Activated CD4-positive, alpha-beta T cell treated with anti-CD3 and anti-CD28 coated beads, Interleukin-2, Interleukin-4, amounts not matched to agents 100 ng/mL and 50 ng/mL, durations not matched to agents 16 hours and 8 hours (primary cell): ENCODE measurements around the gene SPINK13.
"Not testable (repeated sequence)": the region's sequence is repeated elsewhere in the genome, so short reads cannot be mapped to it uniquely, and the experiment has no call there.

Experiments
- DNase-seq: peaks from one replicate; pipeline ENCODE4 v3.0.0-alpha.2; 2020; ENCODE audit warnings: low spot score

SPINK13 gene, protein sequence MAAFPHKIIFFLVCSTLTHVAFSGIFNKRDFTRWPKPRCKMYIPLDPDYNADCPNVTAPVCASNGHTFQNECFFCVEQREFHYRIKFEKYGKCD

DNA sequence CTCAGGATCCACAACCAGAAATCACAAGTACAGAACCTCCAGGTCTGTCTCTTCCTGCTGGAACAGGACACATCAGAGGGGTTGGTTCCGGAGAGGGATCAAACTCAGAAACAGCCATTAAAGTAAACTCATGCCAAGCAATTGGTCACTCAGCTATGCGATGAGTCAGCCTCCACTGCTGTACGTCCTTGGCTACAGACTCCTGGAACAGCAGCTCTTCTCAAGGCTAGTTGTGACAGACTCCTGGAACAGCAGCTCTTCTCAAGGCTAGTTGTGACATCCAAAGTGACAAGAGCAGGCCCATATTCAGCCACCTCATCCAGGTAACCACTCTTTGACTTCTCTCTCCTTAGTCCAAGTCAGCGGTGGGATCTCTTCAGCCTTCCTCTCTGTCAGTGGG is at the start of gene SPINK13:
SPINK13 (plus strand) TSS at position 229 of the 400 bp plus-strand sequence. CDS start 1,279 bp downstream, outside the sequence.
- DNase-seq = no peak

DNA sequence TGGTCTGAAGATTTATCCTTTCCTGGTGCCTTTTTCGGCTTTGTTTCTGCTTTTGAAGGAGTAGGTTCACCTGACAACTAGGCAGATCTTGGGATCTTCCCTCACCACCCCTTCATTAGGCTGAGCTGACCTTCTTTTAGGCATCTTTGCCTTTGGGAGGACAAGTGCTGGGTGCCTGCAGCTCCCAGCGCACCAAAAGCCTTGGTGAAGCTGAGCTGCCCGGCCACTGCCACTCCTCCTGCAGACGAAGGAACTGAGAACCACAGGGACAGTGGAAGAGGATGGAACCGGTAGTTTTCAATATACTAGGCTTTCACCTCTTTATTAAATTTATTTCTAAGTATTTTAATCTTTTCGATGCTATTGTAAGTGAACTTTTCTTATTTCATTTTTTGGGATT is 47.1 kb upstream of the SPINK13 start:
- DNase-seq = no peak

DNA sequence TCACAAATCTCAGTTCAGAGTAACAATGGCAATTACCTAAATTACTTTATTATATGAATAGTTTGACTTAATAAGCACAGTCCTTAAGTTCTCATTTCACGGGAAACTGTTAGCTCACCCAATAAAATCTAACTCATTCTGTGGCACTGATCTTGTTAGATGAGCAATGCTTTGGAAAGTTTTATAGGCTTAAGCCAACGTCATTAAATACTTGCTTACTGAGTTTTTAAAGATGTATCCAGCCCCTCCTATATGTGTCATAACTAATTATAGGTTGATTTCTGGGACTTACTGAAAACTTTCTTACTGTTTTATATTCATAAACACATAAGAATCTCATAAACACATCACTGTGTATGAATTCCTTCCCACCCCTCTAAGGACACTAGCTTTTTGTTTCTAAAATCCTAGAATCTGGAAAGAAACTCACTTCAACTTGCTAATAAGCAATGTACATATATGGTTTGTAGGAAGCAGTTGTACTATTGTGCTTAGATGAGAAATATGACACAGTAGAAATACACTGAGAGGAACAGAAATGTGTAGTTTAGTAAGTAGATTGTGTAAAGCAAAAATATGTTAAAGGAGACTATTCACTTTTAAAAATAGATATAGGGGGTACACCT is 44.4 kb upstream of the SPINK13 start:
- no peak for DNase-seq

DNA sequence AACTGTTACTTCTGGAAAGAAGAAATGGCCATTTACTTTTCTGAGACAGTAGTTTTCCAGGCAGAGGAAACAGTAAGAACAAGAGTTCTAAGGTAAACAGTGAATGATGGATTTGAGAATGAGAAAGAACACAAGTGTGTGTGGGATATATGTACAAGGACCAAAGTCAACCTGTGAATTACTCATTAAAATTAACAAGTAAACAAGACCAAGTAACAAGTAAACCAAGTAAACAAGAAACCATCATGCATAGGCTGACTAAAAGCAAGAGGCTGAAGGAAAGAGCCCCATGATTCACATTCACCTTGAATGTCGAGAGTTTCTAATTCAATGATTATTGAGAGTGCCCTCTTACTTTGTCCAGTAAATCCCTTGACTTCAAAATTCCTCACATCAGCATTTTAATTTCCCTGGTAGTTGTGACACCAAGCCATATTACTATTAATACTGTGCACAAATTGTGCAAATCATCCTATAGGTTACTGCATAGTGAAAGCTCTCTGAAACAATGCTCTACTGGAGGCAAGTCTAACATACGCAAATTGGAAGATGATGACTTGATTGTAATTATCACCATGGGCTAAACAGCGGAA is 40.1 kb upstream of the SPINK13 start:
- DNase-seq = peak; percentile 10

DNA sequence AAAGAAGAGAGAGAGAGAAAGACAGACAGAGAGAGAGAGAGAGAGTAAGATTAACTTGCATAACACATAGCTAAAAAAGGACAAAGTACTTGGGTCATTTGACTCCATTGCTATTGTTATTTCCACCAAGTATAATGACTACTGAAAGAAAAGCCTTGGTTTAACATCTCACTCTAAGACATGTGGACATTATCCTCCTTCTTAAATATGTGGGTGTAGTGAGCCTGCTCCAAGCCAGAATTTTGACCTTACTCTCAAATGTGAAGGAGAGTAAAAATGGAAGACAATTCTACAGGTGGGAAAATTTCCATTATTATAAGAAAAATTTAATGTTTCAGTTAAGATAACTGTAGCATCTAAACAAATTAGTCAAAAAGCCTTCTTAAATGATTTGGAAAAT is 38.8 kb upstream of the SPINK13 start:
- no peak for DNase-seq

DNA sequence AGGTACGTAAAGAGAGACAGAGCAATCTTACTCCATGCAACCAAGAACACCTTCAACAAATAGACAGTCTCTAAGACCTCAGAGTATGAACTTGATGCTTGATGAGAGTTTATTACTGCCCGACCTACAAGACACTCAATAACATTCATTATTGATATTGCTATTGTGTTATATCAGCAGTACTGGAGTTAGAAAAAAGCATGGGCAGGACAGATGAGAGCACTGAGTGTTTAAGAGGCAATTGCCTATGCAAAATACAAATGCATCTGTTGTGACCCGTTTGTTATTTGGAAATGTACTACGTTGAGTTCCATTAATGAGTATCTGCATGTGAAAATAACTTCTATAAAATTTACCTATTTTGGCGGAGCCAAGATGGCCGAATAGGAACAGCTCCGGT is 38.4 kb upstream of the SPINK13 start:
- no peak for DNase-seq

DNA sequence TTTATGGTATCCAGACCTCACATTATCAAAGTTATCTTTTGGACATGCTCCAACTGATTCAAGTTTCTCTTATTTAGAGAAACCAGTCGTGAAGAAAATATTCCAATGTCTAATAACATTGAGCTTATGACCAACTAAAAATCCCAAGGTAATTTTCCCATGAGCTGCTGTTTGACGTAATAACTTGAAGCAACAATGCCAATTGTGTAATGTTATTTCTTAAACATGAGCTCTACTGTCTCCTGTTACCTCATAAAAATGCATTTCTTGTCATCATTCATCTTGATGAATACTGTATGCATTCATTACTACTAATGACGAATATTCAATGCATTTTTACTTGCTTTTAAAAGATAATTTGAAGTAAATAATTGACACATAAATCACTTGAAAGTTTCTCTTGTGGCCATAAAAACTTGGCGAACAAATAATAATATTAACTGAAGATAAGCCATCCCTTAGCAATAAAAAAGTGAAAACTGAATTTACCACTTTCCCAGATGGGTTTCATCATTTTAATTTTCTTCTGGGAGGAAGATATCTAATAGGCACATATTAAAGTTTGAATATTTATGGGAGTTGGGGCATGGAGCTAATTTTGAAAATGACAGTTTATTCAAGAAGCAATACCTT is 30.7 kb upstream of the SPINK13 start:
- DNase-seq = no peak

DNA sequence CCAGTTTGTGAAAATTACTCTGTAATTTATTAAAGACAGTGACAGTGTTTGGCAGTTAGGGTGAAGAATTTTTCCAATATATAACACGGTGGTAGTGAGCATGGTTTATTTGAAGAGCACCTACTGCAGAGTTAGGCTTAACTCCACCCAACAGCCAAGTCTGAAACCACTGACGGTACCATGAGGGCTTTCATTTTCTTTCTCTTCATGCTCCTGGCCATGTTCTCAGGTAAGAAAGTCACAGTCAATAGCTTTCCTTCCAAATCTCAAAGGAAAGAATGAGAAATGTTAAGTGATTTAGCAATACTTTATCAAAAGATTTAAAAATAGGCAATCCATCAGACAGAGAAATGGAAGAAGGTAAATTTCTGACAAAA is 30.2 kb upstream of the SPINK13 start, which contains the start of gene MARCOL:
MARCOL (plus strand) TSS at position 108 of the 377 bp plus-strand sequence; CDS start at position 181, 73 bp downstream.
- no peak for DNase-seq

DNA sequence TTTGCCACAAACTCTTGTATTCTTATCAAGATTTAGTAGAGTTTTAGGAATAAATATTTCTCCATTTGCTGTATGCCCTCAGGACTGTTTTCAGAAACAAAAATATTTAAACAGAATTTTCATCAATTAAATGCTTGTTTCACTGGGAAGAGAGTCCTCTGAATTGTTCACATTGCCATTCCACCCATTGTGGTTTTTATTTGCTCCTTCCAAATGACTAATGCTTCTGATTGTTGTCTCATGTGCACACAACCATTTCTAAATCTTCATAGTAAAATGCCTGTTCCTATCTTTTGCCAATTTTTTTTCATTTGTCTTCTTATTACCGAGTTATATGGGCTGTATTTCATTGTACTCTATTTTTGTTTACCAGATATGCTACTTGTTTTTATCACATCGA is 19.7 kb upstream of the SPINK13 start:
- no peak for DNase-seq

DNA sequence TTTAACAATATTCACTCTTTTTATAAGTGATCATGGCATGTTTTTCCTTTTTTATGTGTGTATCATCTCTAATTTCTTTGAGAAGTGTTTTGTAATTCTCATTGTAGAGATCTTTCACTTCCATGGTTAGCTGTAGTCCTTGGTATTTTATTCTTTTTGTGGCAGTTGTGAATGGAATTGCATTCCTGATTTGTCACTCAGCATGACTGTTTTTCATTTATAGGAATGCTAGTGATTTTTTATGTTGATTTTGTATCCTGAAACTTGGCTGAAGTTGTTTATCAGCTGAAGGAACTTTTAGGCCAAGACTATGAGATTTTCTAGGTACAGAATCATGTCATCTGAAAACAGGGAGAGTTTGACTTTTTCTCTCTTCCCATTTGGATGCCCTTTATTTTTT is 13.1 kb upstream of the SPINK13 start:
- no peak for DNase-seq

DNA sequence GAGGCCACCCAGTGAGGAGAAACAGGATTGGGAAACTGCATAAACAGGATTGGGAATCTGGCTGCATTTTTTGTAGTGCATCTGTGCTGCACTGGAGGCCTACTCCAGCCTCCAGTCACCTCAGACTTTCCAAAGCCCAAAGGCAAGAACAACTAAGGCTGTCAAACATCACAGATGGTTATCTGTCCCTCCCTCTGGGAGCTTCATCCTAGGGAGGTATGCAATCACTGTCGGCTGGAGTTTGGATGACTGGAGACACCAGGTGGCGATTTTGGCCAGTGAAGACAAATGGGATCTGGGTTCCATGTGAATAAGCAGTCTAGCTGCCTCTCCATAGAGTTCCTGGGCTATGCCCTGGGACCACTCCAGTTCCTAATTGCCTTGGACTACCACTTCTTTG is 9.3 kb upstream of the SPINK13 start:
- no peak for DNase-seq

DNA sequence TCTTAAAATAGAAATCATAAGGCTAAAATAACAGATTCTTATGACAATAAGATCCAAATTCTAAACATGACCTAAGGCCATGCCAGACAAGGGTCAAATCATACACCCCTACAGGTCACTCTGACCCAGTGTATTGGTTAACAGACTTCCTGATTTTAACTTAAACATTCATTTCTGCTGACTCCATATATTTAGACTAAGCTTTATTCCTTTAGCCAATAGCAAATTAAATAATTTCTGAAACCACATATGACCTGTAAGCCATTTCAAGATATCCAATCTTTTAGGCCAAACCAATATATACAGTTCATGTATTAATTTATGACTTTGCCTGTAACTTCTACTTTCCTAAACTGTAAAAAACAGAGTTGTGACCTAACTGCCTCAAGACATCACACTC is 7.4 kb upstream of the SPINK13 start:
- DNase-seq = no peak

DNA sequence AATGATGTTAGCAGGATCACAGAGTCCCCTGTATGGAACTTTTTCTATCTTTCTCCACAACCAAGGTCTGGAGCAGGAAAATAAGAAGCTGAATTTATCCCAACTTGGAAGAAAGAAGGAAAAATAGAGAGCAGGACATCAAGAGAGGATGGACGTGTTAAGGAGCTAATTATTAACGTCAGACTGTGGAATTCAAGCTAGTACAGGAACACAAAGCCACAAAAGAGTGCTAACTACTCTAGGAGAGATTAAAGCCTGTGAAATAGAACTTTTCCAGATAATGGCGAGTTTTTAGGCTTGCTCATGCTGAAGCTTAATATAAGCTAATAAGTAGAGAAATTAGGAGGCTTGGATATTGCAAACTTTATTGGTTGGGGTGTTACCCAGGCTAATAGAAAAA is 632 bp upstream of the SPINK13 start:
- no peak for DNase-seq

DNA sequence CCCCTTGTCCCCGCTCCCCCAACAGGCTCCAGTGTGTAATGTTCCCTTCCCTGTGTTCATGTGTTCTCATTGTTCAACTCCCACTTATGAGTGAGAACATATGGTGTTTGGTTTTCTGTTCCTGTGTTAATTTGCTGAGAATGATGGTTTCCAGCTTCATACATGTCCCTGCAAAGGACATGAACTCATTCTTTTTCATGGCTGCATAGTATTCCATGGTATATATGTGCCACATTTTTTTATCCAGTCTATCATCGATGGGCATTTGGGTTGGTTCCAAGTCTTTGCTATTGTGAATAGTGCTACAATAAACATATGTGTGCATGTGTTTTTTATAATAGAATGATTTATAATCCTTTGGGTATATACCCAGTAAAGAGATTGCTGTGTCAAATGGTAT is 6.5 kb downstream of the SPINK13 start:
- DNase-seq = not testable (repeated sequence)

DNA sequence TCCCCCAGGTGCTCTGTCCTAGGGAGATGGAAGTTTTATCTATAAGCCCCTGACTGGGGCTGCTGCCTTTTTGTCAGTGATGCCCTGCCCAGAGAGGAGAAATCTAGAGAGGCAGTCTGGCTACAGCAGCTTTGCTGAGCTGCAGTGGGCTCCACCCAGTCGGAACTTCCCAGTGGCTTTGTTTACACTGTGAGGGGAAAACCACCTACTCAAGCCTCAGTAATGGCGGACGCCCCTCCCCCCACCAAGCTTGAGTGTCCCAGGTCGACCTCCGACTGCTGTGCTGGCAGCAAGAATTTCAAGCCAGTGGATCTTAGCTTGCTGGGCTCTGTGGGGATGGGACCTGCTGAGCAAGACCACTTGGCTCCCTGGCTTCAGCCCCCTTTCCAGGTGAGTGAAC is 12.3 kb downstream of the SPINK13 start:
- not testable (repeated sequence) for DNase-seq

DNA sequence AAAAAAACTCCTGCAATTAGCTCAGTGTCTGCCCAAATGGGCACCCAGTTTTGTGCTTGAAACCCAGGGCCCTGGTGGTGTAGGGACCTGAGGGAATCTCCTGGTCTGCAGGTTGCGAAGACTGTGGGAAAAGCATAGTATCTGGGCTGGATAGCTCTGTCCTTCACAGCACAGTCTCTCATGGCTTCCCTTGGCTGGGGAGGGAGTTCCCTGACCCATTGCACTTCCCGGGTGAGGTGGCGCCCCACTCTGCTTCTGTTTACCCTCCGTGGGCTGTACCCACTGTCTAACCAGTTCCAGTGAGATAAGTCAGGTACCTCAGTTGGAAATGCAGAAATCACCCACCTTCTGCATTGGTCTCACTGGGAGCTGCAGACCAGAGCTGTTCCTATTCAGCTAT is 12.7 kb downstream of the SPINK13 start:
- not testable (repeated sequence) for DNase-seq

DNA sequence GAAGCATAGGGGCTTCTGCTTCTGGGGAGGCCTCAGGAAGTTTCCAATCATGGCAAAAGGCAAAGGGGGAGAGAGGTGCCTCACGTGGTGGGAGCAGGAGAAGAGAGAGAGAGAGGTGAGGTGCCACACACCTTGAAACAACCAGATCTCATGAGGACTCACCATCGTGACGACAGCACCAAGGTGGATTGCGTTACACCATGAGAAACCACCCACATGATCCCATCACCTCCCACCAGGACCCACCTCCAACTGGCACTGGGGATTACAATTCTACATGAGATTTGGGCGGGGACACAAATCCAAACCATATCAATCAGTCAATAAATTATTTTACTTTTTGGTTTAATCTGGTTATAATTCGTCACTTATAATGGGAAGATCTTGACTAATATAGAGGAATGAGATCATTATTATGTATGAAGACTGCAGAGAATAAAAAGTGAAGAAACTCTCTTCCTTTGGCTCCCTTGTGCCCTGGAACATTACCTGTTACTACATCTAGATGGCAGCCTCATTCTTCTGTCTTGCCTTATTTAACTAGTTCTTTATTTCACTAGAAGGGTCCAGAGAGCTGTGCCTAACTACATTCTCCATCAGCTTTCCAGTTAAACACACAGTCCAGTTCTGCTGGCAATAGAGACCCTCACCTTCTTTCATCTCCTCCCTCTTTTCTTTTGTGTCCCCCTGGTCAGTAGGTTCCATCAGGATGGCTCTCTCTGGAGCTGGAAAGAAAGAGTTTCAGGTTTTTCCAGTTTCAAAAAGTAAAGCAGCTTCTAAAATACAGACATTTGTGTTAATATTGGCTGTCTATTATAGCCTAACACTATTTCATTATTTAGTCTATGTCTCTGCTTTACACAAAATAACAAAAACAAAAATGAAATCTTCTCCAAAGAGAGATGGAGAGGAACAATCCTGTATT is 21.9 kb downstream of the SPINK13 start:
- peak; percentile 18 for DNase-seq

DNA sequence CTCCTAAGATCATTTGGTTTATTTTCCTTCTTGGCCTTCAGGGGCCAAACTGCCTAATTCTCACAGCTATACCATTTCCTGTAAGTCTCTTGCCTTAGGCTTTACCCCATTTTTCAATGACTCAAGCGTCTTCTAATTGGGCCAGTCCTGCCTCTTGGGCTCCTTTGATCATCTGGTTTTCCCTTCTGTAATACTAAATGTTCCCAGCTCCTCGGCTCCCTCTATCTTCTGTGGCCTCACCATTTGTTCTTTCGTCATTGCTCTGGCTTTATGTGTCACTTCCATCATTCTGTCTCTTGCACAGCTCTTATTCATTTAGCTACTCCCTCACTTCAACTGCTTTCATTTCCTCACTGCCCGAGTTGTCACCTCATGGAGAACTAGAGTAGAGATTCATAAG is 29.1 kb downstream of the SPINK13 start:
- DNase-seq = no peak

DNA sequence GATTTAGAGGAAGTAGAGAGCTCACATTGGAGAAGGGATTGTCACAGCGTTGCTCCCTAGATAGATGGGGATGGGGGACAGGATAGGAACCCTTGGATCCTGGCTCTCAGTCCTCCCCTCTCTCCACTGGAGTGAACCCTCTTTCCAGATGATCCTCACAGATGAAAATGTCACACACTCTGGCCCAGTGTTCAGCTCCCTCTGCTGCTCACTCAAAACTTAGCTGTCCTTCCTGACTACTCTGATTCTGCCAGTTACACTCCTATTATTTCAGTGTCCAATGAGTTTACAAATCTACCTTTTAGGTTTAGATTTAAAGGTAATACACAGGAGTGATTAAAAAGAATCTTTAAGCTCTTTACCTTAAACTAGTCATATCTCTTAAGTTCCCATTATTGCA is 37.9 kb downstream of the SPINK13 start:
- DNase-seq = no peak

DNA sequence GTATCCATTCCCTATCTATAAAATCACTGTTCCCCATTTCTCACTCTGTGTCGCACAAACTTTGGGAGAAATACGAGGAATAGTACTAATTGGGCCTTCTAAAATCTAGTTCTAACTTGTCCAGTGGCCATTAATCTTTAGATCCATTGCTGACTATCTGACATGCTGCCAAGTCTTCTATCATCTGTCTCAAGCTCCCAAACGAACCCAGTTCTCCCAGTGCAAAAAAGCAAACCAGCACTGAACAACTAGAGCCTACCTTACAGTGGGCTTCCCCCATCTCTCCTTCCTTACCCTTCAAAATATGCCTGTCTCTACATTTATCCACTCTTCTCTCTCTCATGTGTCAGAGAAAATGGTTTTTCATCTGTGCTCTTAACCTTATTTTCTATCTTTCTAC is 40.4 kb downstream of the SPINK13 start:
- no peak for DNase-seq

DNA sequence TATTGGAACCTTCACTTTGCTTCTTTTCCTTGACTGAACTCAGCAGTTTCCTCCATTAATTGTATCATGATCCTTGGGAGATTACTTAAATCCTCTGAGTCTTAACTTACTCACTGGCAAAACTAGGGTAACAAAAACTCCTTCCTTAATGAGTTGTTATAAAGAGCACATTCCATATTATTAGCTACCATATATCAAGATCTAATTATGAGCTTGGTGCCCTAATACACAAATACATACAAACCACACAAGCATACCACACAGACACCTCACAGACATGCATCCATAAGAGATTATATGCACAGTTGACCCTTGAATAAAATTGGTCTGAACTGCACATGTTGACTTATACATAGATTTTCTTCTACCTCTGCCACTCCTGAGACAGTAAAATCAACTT is 41.2 kb downstream of the SPINK13 start:
- no peak for DNase-seq

DNA sequence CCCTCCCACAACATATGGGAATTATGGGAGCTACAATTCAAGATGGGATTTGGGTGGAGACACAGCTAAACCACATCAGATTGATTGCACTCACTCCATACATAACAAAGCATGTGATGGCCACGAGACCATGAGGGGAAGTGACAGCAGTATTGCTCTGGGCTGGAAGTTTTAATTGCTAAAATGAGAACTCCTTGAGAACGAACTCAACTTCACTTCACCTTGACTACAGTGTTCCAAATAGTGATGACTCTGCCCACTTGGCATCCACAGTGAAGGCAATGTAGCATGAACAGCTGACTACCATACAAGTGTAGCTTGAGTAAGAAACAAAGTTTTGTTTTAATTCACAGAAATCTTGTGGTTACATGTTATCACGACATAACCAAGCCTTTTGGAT is 42.9 kb downstream of the SPINK13 start:
- DNase-seq = no peak
